NT2/D1 (cell line): ENCODE data around the gene CLDN2.
"Not testable (repeated sequence)": the region's sequence is repeated elsewhere in the genome, so short reads cannot be mapped to it uniquely, and the experiment has no call there.

Experiments
- DNase-seq: peaks from one replicate; pipeline ENCODE4 v3.0.0-alpha.2; 2011; ENCODE audit warnings: low read depth, low spot score
- H3K27me3 ChIP-seq: 2 replicates; pipeline ENCODE4 v1.6.0; 2011; ENCODE audit warnings: mild to moderate bottlenecking; ENCODE audit not compliant: insufficient read length, insufficient read depth
- H3K36me3 ChIP-seq: 2 replicates; pipeline ENCODE4 v1.6.1; 2011; ENCODE audit warnings: mild to moderate bottlenecking, low read length, mixed read lengths; ENCODE audit not compliant: insufficient read depth, insufficient read length
- H3K4me1 ChIP-seq: 2 replicates; pipeline ENCODE4 v1.5.1; 2011; ENCODE audit not compliant: insufficient read depth, insufficient read length
- H3K4me3 ChIP-seq: 2 replicates; pipeline ENCODE4 v1.5.1; 2011; ENCODE audit warnings: low read depth; ENCODE audit not compliant: insufficient read length
- H3K9ac ChIP-seq: 2 replicates; pipeline ENCODE4 v1.6.0; 2011; ENCODE audit warnings: low read depth; ENCODE audit not compliant: insufficient read length
- H3K9me3 ChIP-seq: 2 replicates; pipeline ENCODE4 v1.5.1; 2011; ENCODE audit warnings: mild to moderate bottlenecking, low read length; ENCODE audit not compliant: insufficient read depth
- SUZ12 ChIP-seq: IDR thresholded peaks from 2 replicates; pipeline ENCODE4 v1.6.1; 2011; ENCODE audit not compliant: insufficient read length, insufficient read depth; ENCODE audit errors: extremely low read depth
- YY1 ChIP-seq: IDR thresholded peaks from 2 replicates; pipeline ENCODE4 v1.6.1; 2011; ENCODE audit not compliant: insufficient read length, insufficient read depth
- ZNF274 ChIP-seq: IDR thresholded peaks from 2 replicates; pipeline ENCODE4 v1.6.1; 2011; ENCODE audit warnings: mild to moderate bottlenecking, low read depth, low read length

Gene CLDN2

GRCh38 chrX:106963111-106963510, 42.9 kb downstream of the CLDN2 start:
- peaks cover 2% of the 10 kb centered on the region for H3K4me1 ChIP-seq
- peaks cover 32% of the 10 kb centered on the region for H3K36me3 ChIP-seq
- no peak for DNase-seq
- no peaks in the 10 kb centered on the region for H3K9me3 ChIP-seq
- no peaks in the 10 kb centered on the region for H3K27me3 ChIP-seq
- TF ChIP-seq YY1 (no peak), SUZ12 (no peak), ZNF274 (no peak)
- no peak overlapping the region for H3K9ac ChIP-seq
- no peak overlapping the region for H3K4me3 ChIP-seq

GRCh38 chrX:106964290-106964689, 44.1 kb downstream of the CLDN2 start:
- peaks cover 2% of the 10 kb centered on the region for H3K4me1 ChIP-seq
- H3K9me3 ChIP-seq: no peaks in the 10 kb centered on the region
- no peak overlapping the region for H3K9ac ChIP-seq
- no peak for DNase-seq
- H3K36me3 ChIP-seq: peaks cover 23% of the 10 kb centered on the region
- no peak overlapping the region for H3K4me3 ChIP-seq
- TF ChIP-seq YY1: no peak
- no peak for TF ChIP-seq ZNF274
- TF ChIP-seq SUZ12: no peak
- H3K27me3 ChIP-seq: no peaks in the 10 kb centered on the region

- H3K4me3 ChIP-seq: peak overlapping the region; percentile 18
- peak; percentile 44 for DNase-seq
- not testable (repeated sequence) for H3K9me3 ChIP-seq, H3K4me1 ChIP-seq, H3K27me3 ChIP-seq, H3K9ac ChIP-seq
- peaks cover 16% of the 10 kb centered on the region for H3K36me3 ChIP-seq
Measured at GRCh38 chrX:106966547-106966946, 46.3 kb downstream of the CLDN2 start.

GRCh38 chrX:106972896-106973295, 52.7 kb downstream of the CLDN2 start:
- Histone ChIP-seq H3K9ac (no peak overlapping the region), H3K27me3 (no peaks in the 10 kb centered on the region), H3K4me1 (no peaks in the 10 kb centered on the region), H3K4me3 (no peak overlapping the region), H3K9me3 (no peaks in the 10 kb centered on the region), H3K36me3 (no peaks in the 10 kb centered on the region)
- TF ChIP-seq ZNF274 (no peak), YY1 (no peak), SUZ12 (no peak)
- no peak for DNase-seq

GRCh38 chrX:106973433-106974149, 53.4 kb downstream of the CLDN2 start:
- H3K27me3 ChIP-seq: no peaks in the 10 kb centered on the region
- no peaks in the 10 kb centered on the region for H3K36me3 ChIP-seq
- H3K4me1 ChIP-seq: no peaks in the 10 kb centered on the region
- no peak for DNase-seq
- no peaks in the 10 kb centered on the region for H3K9me3 ChIP-seq
- no peak for TF ChIP-seq SUZ12
- TF ChIP-seq YY1: no peak
- TF ChIP-seq ZNF274: no peak
- no peak overlapping the region for H3K9ac ChIP-seq
- H3K4me3 ChIP-seq: no peak overlapping the region

- TF ChIP-seq ZNF274: no peak
- TF ChIP-seq SUZ12: no peak
- no peak for TF ChIP-seq YY1
- Histone ChIP-seq H3K27me3 (no peaks in the 10 kb centered on the region), H3K4me3 (no peak overlapping the region), H3K9me3 (no peaks in the 10 kb centered on the region), H3K9ac (no peak overlapping the region), H3K4me1 (no peaks in the 10 kb centered on the region), H3K36me3 (peaks cover 5% of the 10 kb centered on the region)
- no peak for DNase-seq
Measured at GRCh38 chrX:106976416-106976815, 56.2 kb downstream of the CLDN2 start.
